HCT116 (cell line): ENCODE data around the gene RAP1B. TPM values are rescaled to one million over a fixed set of nuclear protein-coding genes. Genes with fewer than 3 reads are reported as not detected.

Experiments
- ATAC-seq: fragments of 200-7000 bp; cut with Tn5 transposase; 2 replicates; pipeline ENCODE4 v1.9.1; 2020; ENCODE audit warnings: mild to moderate bottlenecking, moderate library complexity
- BruUV-seq: library from RNA; stranded (reverse); fragments of 400-500 nt; replicated peaks from 2 replicates; lab custom pipeline; 2021; lab: Mats Ljungman, UMichigan
- CTCF ChIA-PET: fragments of 300-600 bp; sonication (Branson Sonifier 250); formaldehyde crosslinking; loops from one replicate; lab custom pipeline; 2021; ENCODE audit warnings: antibody characterized with exemption; lab: Charles Lee
- POLR2A ChIA-PET: fragments of 300-600, 350-600 bp; sonication (Branson Sonifier 250); formaldehyde crosslinking; loops from one replicate; lab custom pipeline; 2021; ENCODE audit warnings: antibody characterized with exemption; lab: Charles Lee
- RAD21 ChIA-PET, 2 experiments: fragments of 300-600 bp; sonication (Branson Sonifier 250); formaldehyde crosslinking; loops; one replicate each; lab custom pipeline; 2023; ENCODE audit warnings: low total read pairs in 2 of 2; ENCODE audit not compliant: uncharacterized antibody in 2 of 2, unreplicated experiment in 2 of 2, low non-redundant PET in 1 of 2; lab: Charles Lee
- DNase-seq: peaks from one replicate; pipeline ENCODE4 v3.0.0-alpha.2; 2010; ENCODE audit warnings: low read depth, low spot score
- H2AFZ ChIP-seq: fragments of 200-600 bp; shearing (Covaris generic), sonication (generic); 2 replicates; pipeline ENCODE4 v1.6.1; 2017; ENCODE audit warnings: low read depth, mixed run types, mixed read lengths, antibody characterized with exemption, low read length; ENCODE audit not compliant: poor library complexity, severe bottlenecking
- H3K27ac ChIP-seq: 2 replicates; pipeline ENCODE4 v1.5.1; 2012; ENCODE audit warnings: low read depth, low read length
- H3K27me3 ChIP-seq: fragments of 200-600 bp; sonication (generic); 2 replicates; pipeline ENCODE4 v1.6.1; 2016; ENCODE audit warnings: mixed run types, low read length, mixed read lengths; ENCODE audit not compliant: insufficient read depth
- H3K36me3 ChIP-seq, 2 experiments: fragments of 200-500 bp in 1 of 2; fragments of 200-600 bp in 1 of 2; sonication (Bioruptor generic) in 1 of 2; sonication (generic) in 1 of 2; 2 replicates each; pipeline versions ENCODE4 v1.5.1 to v1.6.1; 2014 to 2016; ENCODE audit warnings: low read length in 2 of 2, inconsistent platforms in 1 of 2, mixed read lengths in 1 of 2, mixed run types in 1 of 2; ENCODE audit not compliant: insufficient read depth in 2 of 2, control insufficient read depth in 1 of 2
- H3K4me1 ChIP-seq, 2 experiments: fragments of 200-600 bp in 1 of 2; sonication (generic) in 1 of 2; 2 replicates each; pipeline versions ENCODE4 v1.5.1 to v1.6.1; 2012 to 2017; ENCODE audit warnings: low read length in 2 of 2, inconsistent platforms in 1 of 2, mild to moderate bottlenecking in 1 of 2, mixed read lengths in 1 of 2, mixed run types in 1 of 2, moderate library complexity in 1 of 2; ENCODE audit not compliant: insufficient read depth in 2 of 2, control insufficient read depth in 1 of 2
- H3K4me2 ChIP-seq: fragments of 200-600 bp; sonication (generic); 2 replicates; pipeline ENCODE4 v1.6.1; 2017; ENCODE audit warnings: mixed run types, low read length, mixed read lengths
- H3K4me3 ChIP-seq, 2 experiments: fragments of 200-600 bp in 1 of 2; sonication (generic) in 1 of 2; replicated peaks in 1 of 2; 2 replicates each; pipeline ENCODE4 v1.5.1; 2011 to 2016; ENCODE audit warnings: low read length in 2 of 2, control low read depth in 1 of 2, low read depth in 1 of 2, mild to moderate bottlenecking in 1 of 2, mixed read lengths in 1 of 2, mixed run types in 1 of 2
- H3K79me2 ChIP-seq: fragments of 200-600 bp; sonication (generic); 2 replicates; pipeline ENCODE4 v1.6.1; 2017; ENCODE audit warnings: mild to moderate bottlenecking, mixed run types, low read length, moderate library complexity, mixed read lengths; ENCODE audit not compliant: insufficient read depth
- H3K9ac ChIP-seq: fragments of 200-600 bp; sonication (generic); 2 replicates; pipeline ENCODE4 v1.6.1; 2016; ENCODE audit warnings: low read length, mixed read lengths
- H3K9me2 ChIP-seq: fragments of 200-600 bp; sonication (generic), shearing (Covaris generic); 2 replicates; pipeline ENCODE4 v1.6.1; 2017; ENCODE audit warnings: mixed run types, mild to moderate bottlenecking, moderate library complexity; ENCODE audit not compliant: insufficient read depth
- H3K9me3 ChIP-seq, 2 experiments: fragments of 200-500 bp in 1 of 2; fragments of 200-600 bp in 1 of 2; sonication (Bioruptor generic) in 1 of 2; sonication (generic) in 1 of 2; 2 replicates each; pipeline ENCODE4 v1.6.1; 2014 to 2017; ENCODE audit warnings: low read length in 2 of 2, mixed read lengths in 2 of 2, inconsistent platforms in 1 of 2, low read depth in 1 of 2, mild to moderate bottlenecking in 1 of 2, mixed run types in 1 of 2, moderate library complexity in 1 of 2; ENCODE audit not compliant: control insufficient read depth in 1 of 2, insufficient read depth in 1 of 2
- H4K20me1 ChIP-seq: fragments of 200-600 bp; sonication (generic), shearing (Covaris generic); 2 replicates; pipeline ENCODE4 v1.6.1; 2017; ENCODE audit warnings: mixed run types, mild to moderate bottlenecking, moderate library complexity; ENCODE audit not compliant: insufficient read depth
- CBX3 ChIP-seq: IDR thresholded peaks from 2 replicates; pipeline ENCODE4 v1.6.1; 2012; ENCODE audit warnings: low read depth
- CEBPB ChIP-seq: IDR thresholded peaks from 2 replicates; pipeline ENCODE4 v1.6.1; 2012; ENCODE audit warnings: low read depth
- ELF1 ChIP-seq: IDR thresholded peaks from 2 replicates; pipeline ENCODE4 v1.6.1; 2012; ENCODE audit warnings: low read depth, borderline replicate concordance
- EZH2 ChIP-seq: fragments of 200-600 bp; sonication (generic); IDR thresholded peaks from 2 replicates; pipeline ENCODE4 v1.6.1; 2017; ENCODE audit warnings: antibody characterized with exemption, mixed run types
- EZH2phosphoT487 ChIP-seq: fragments of 200-600 bp; IDR thresholded peaks from 2 replicates; pipeline ENCODE4 v1.6.1; 2018; ENCODE audit warnings: antibody characterized with exemption, borderline replicate concordance
- POLR2AphosphoS5 ChIP-seq: IDR thresholded peaks from 2 replicates; pipeline ENCODE4 v1.6.1; 2011; ENCODE audit warnings: mild to moderate bottlenecking, low read depth, low read length, moderate library complexity
- REST ChIP-seq: IDR thresholded peaks from 2 replicates; pipeline ENCODE4 v1.6.1; 2012; ENCODE audit warnings: low read depth
- ZFX ChIP-seq: fragments of 450-650 bp; IDR thresholded peaks from 2 replicates; pipeline ENCODE4 v1.6.1; 2017
- intact Hi-C: fragments of 100-400 bp; cut with micrococcal nuclease; formaldehyde crosslinking; loops from 2 replicates; pipeline ENCODE4 v1.10.0; 2022
- total RNA-seq: library from RNA; stranded (reverse); gene quantifications from one replicate; pipeline ENCODE4 v1.2.1, GENCODE V29; 2021; ENCODE audit not compliant: unreplicated experiment

RAP1B gene
- total RNA-seq, 1 experiment from 2014 or later, result 79.2 TPM

- H3K27ac ChIP-seq, result peak overlapping the region; percentile 72
- peak overlapping the region; percentile 90 to 95 for H3K4me3 ChIP-seq
- H3K4me2 ChIP-seq, result peak overlapping the region; percentile 89
- ChIA-PET POLR2A (interaction anchor here (0.6 kb wide), 1 partner anchor 70 kb away, joined by 3 read pairs; no protein-coding TSS in a partner anchor), RAD21 (interaction anchor here in 1 of 2 experiments (0.6 kb wide), 1 partner anchor 245 kb away, joined by 3 read pairs; no protein-coding TSS in a partner anchor), CTCF (no interaction called here)
- peak; percentile 46 for ATAC-seq
- H3K9me3 ChIP-seq, result no peaks in the 10 kb centered on the region
- intact Hi-C loops, result loop anchor here (2.0 to 10.0 kb wide), 3 partner anchors 26 to 246 kb away; partner anchors contain the start of gene NUP107
- peaks cover 50% of the 10 kb centered on the region for H3K79me2 ChIP-seq
- no peaks in the 10 kb centered on the region for H3K9me2 ChIP-seq
- peaks cover 7% of the 10 kb centered on the region; the same call in 1 of the 2 replicates for H4K20me1 ChIP-seq
- no peak for DNase-seq
- peak overlapping the region; percentile 86 for H3K9ac ChIP-seq
- TF ChIP-seq CEBPB, result no peak
- no peak for TF ChIP-seq REST
- TF ChIP-seq EZH2phosphoT487, result no peak
- no peak for TF ChIP-seq ELF1
- TF ChIP-seq EZH2, result no peak
- no peak for TF ChIP-seq POLR2AphosphoS5
- no peak for TF ChIP-seq CBX3
- peak; percentile 9; the same call in 1 of the 2 replicates for TF ChIP-seq ZFX
- H2AFZ ChIP-seq, result no peak overlapping the region
- no peaks in the 10 kb centered on the region for H3K36me3 ChIP-seq
- BruUV-seq, result no TSS peak
- H3K4me1 ChIP-seq, result peaks cover 8 to 26% of the 10 kb centered on the region in 2 experiments; a peak in 3 of 4 replicates
- no peaks in the 10 kb centered on the region for H3K27me3 ChIP-seq
Measured at GRCh38 chr12:68611094-68611805, 551 bp downstream of the RAP1B start.
